HepG2 (cell line): ENCODE data around the gene SPAG4. TPM values are rescaled to one million over a fixed set of nuclear protein-coding genes. Genes with fewer than 3 reads are reported as not detected.
A peak's percentile ranks its signal among the peaks of the same experiment; 100 is the strongest.

Experiments
- ARID5B ChIP-seq: IDR thresholded peaks from 2 replicates; pipeline ENCODE4 v1.4.0; 2020; ENCODE audit warnings: mild to moderate bottlenecking, missing genetic modification reagents
- CBX2 ChIP-seq, 2 experiments: fragments of 200-600 bp in 1 of 2; sonication (generic); formaldehyde crosslinking in 1 of 2; IDR thresholded peaks; 2 replicates each; pipeline versions ENCODE4 v1.7.0 to v1.8.1; 2018 to 2022; ENCODE audit warnings: low read depth in 2 of 2, low read length in 1 of 2, mild to moderate bottlenecking in 1 of 2, missing genetic modification reagents in 1 of 2
- ELF4 ChIP-seq: sonication (generic); formaldehyde crosslinking; IDR thresholded peaks from 2 replicates; pipeline ENCODE4 v1.5.0; 2020; ENCODE audit warnings: missing genetic modification reagents, mild to moderate bottlenecking, moderate library complexity, borderline replicate concordance
- MAX ChIP-seq: IDR thresholded peaks from 2 replicates; pipeline ENCODE4 v1.6.1; 2012; ENCODE audit warnings: inconsistent platforms
- PATZ1 ChIP-seq: sonication (generic); formaldehyde crosslinking; IDR thresholded peaks from 2 replicates; pipeline ENCODE4 v1.4.0; 2020; ENCODE audit warnings: missing genetic modification reagents
- PRDM10 ChIP-seq: sonication (generic); formaldehyde crosslinking; IDR thresholded peaks from 2 replicates; pipeline ENCODE4 v1.4.0; 2020; ENCODE audit warnings: low read depth, missing genetic modification reagents
- RFXAP ChIP-seq: sonication (generic); formaldehyde crosslinking; IDR thresholded peaks from 2 replicates; pipeline ENCODE4 v1.4.0; 2020; ENCODE audit warnings: missing genetic modification reagents, borderline replicate concordance
- SALL2 ChIP-seq: sonication (generic); formaldehyde crosslinking; IDR thresholded peaks from 2 replicates; pipeline ENCODE4 v1.8.1; 2023; ENCODE audit warnings: mild to moderate bottlenecking, missing genetic modification reagents, inconsistent platforms
- SUZ12 ChIP-seq: fragments of 150-350 bp; IDR thresholded peaks from 2 replicates; pipeline ENCODE4 v1.6.1; 2014; ENCODE audit warnings: low read depth, low read length
- YEATS4 ChIP-seq: sonication (generic); formaldehyde crosslinking; IDR thresholded peaks from 2 replicates; pipeline ENCODE4 v1.4.0; 2020; ENCODE audit warnings: missing genetic modification reagents, borderline replicate concordance
- ZNF253 ChIP-seq: sonication (generic); formaldehyde crosslinking; IDR thresholded peaks from 2 replicates; pipeline ENCODE4 v1.8.0; 2022; ENCODE audit warnings: mild to moderate bottlenecking, missing genetic modification reagents, borderline replicate concordance
- ZNF3 ChIP-seq: IDR thresholded peaks from 2 replicates; pipeline ENCODE4 v1.7.0; 2017; ENCODE audit warnings: inconsistent platforms
- ZNF598 ChIP-seq: sonication (generic); formaldehyde crosslinking; IDR thresholded peaks from 2 replicates; pipeline ENCODE4 v1.5.1; 2020; ENCODE audit warnings: mild to moderate bottlenecking, missing genetic modification reagents, borderline replicate concordance
- ZZZ3 ChIP-seq: sonication (generic); formaldehyde crosslinking; IDR thresholded peaks from 2 replicates; pipeline ENCODE4 v1.4.0; 2020; ENCODE audit warnings: missing genetic modification reagents, mild to moderate bottlenecking, borderline replicate concordance
- polyA plus RNA-seq, 8 experiments: library from polyadenylated mRNA; depleted of rRNA in 3 of 8; stranded (reverse) in 7 of 8; unstranded in 1 of 8; fragments of >200 nt; fragmentation: Illumina TruSeq in 4 of 8; extraction: Trizol in 4 of 8; gene quantifications; 2 replicates each; pipeline versions ENCODE4 v1.2.1 to v1.2.3, GENCODE V29; 2011 to 2016; ENCODE audit warnings: low read depth in 4 of 8, missing spikeins in 1 of 8, mixed read lengths in 1 of 8; ENCODE audit not compliant: insufficient read depth in 1 of 8
- total RNA-seq, 5 experiments: library from RNA; depleted of rRNA; stranded (reverse); fragments of >200 nt; fragmentation: Illumina TruSeq; extraction: Trizol; gene quantifications; 2 replicates each; pipeline ENCODE4 v1.2.3, GENCODE V29; 2016; ENCODE audit warnings: low read depth in 1 of 5

Gene SPAG4
- total and polyA plus RNA-seq, 2 of the 13 experiments (the other 11 are each of a cell fraction or from before 2014, with no cell fraction given) = 5.8 to 137 TPM

GRCh38 chr20:35664466-35665206 is 49.0 kb downstream of the SPAG4 start, which contains the start of the genes CPNE1 and RBM12 (continued):
- TF ChIP-seq ARID5B (CRISPR knock-in tag) (peak; percentile 79), MAX (peak; percentile 96), ZNF3 (peak; percentile 72), SALL2 (CRISPR knock-in tag) (peak; percentile 97), CBX2 (IDR thresholded peaks at IDR 0.05; ENCODE audit: low read depth, low read length) (no peak), CBX2 (CRISPR knock-in tag; IDR thresholded peaks at IDR 0.05; ENCODE audit: low read depth) (peak; percentile 45; the same call in 1 of the 2 replicates), ZNF253 (peak; percentile 91; the same call in 1 of the 2 replicates), ELF4 (CRISPR knock-in tag) (peak; percentile 97), PATZ1 (peak; percentile 83), ZZZ3 (CRISPR knock-in tag) (peak; percentile 85; the same call in 1 of the 2 replicates), ZNF598 (peak; percentile 100), YEATS4 (CRISPR knock-in tag) (peak; percentile 99), PRDM10 (CRISPR knock-in tag) (peak; percentile 98), SUZ12 (no peak), RFXAP (CRISPR knock-in tag) (peak; percentile 88)
